NT2/D1 (cell line): Measurements from ENCODE around the gene SGIP1.

Source experiments
- DNase-seq: peaks from one replicate; pipeline ENCODE4 v3.0.0-alpha.2; 2011; ENCODE audit warnings: low read depth, low spot score
- H3K27me3 ChIP-seq: 2 replicates; pipeline ENCODE4 v1.6.0; 2011; ENCODE audit warnings: mild to moderate bottlenecking; ENCODE audit not compliant: insufficient read length, insufficient read depth
- H3K36me3 ChIP-seq: 2 replicates; pipeline ENCODE4 v1.6.1; 2011; ENCODE audit warnings: mild to moderate bottlenecking, low read length, mixed read lengths; ENCODE audit not compliant: insufficient read depth, insufficient read length
- H3K4me1 ChIP-seq: 2 replicates; pipeline ENCODE4 v1.5.1; 2011; ENCODE audit not compliant: insufficient read depth, insufficient read length
- H3K4me3 ChIP-seq: 2 replicates; pipeline ENCODE4 v1.5.1; 2011; ENCODE audit warnings: low read depth; ENCODE audit not compliant: insufficient read length
- H3K9ac ChIP-seq: 2 replicates; pipeline ENCODE4 v1.6.0; 2011; ENCODE audit warnings: low read depth; ENCODE audit not compliant: insufficient read length
- H3K9me3 ChIP-seq: 2 replicates; pipeline ENCODE4 v1.5.1; 2011; ENCODE audit warnings: mild to moderate bottlenecking, low read length; ENCODE audit not compliant: insufficient read depth
- SUZ12 ChIP-seq: IDR thresholded peaks from 2 replicates; pipeline ENCODE4 v1.6.1; 2011; ENCODE audit not compliant: insufficient read length, insufficient read depth; ENCODE audit errors: extremely low read depth
- YY1 ChIP-seq: IDR thresholded peaks from 2 replicates; pipeline ENCODE4 v1.6.1; 2011; ENCODE audit not compliant: insufficient read length, insufficient read depth
- ZNF274 ChIP-seq: IDR thresholded peaks from 2 replicates; pipeline ENCODE4 v1.6.1; 2011; ENCODE audit warnings: mild to moderate bottlenecking, low read depth, low read length

SGIP1 gene

GRCh38 chr1:66695116-66695515 is 161.2 kb downstream of the SGIP1 start:
- TF ChIP-seq ZNF274 (no peak), SUZ12 (no peak), YY1 (no peak)
- Histone ChIP-seq H3K27me3 (no peaks in the 10 kb centered on the region), H3K36me3 (no peaks in the 10 kb centered on the region), H3K4me3 (no peak overlapping the region), H3K9ac (no peak overlapping the region), H3K4me1 (no peaks in the 10 kb centered on the region), H3K9me3 (peaks cover 3% of the 10 kb centered on the region; the same call in 1 of the 2 replicates)
- no peak for DNase-seq

- Histone ChIP-seq H3K4me3 (no peak overlapping the region), H3K36me3 (no peaks in the 10 kb centered on the region), H3K9ac (no peak overlapping the region), H3K4me1 (no peaks in the 10 kb centered on the region), H3K9me3 (no peaks in the 10 kb centered on the region), H3K27me3 (no peaks in the 10 kb centered on the region)
- no peak for TF ChIP-seq SUZ12
- TF ChIP-seq ZNF274, result no peak
- no peak for TF ChIP-seq YY1
- DNase-seq, result no peak
Measured at GRCh38 chr1:66696771-66697170, 162.8 kb downstream of the SGIP1 start.

GRCh38 chr1:66699213-66699612 is 165.3 kb downstream of the SGIP1 start:
- Histone ChIP-seq H3K4me3 (no peak overlapping the region), H3K4me1 (no peaks in the 10 kb centered on the region), H3K36me3 (no peaks in the 10 kb centered on the region)

GRCh38 chr1:66704177-66704875 is 170.4 kb downstream of the SGIP1 start:
- Histone ChIP-seq H3K9ac (no peak overlapping the region), H3K36me3 (no peaks in the 10 kb centered on the region), H3K9me3 (no peaks in the 10 kb centered on the region), H3K27me3 (no peaks in the 10 kb centered on the region), H3K4me1 (no peaks in the 10 kb centered on the region), H3K4me3 (no peak overlapping the region)
- TF ChIP-seq SUZ12 (no peak), YY1 (no peak), ZNF274 (no peak)
- no peak for DNase-seq

More at GRCh38 chr1:66699213-66699612, 165.3 kb downstream of the SGIP1 start:
- H3K27me3 ChIP-seq, result no peaks in the 10 kb centered on the region
- TF ChIP-seq YY1, result no peak
- no peak for TF ChIP-seq ZNF274
- TF ChIP-seq SUZ12, result no peak
- DNase-seq, result no peak
- no peaks in the 10 kb centered on the region for H3K9me3 ChIP-seq
- H3K9ac ChIP-seq, result no peak overlapping the region

GRCh38 chr1:66705110-66705509 is 171.2 kb downstream of the SGIP1 start:
- Histone ChIP-seq H3K27me3 (no peaks in the 10 kb centered on the region), H3K9ac (no peak overlapping the region), H3K36me3 (no peaks in the 10 kb centered on the region), H3K9me3 (no peaks in the 10 kb centered on the region), H3K4me3 (no peak overlapping the region), H3K4me1 (no peaks in the 10 kb centered on the region)
- TF ChIP-seq YY1 (no peak), ZNF274 (no peak), SUZ12 (no peak)
- no peak for DNase-seq

GRCh38 chr1:66711420-66711819 is 177.5 kb downstream of the SGIP1 start:
- no peak for DNase-seq
- Histone ChIP-seq H3K36me3 (no peaks in the 10 kb centered on the region), H3K9ac (no peak overlapping the region), H3K4me1 (peaks cover 3% of the 10 kb centered on the region), H3K27me3 (no peaks in the 10 kb centered on the region), H3K9me3 (no peaks in the 10 kb centered on the region), H3K4me3 (no peak overlapping the region)
- no peak for TF ChIP-seq YY1
- TF ChIP-seq SUZ12, result no peak
- TF ChIP-seq ZNF274, result no peak

GRCh38 chr1:66712839-66713238 is 178.9 kb downstream of the SGIP1 start:
- Histone ChIP-seq H3K9ac (no peak overlapping the region), H3K9me3 (no peaks in the 10 kb centered on the region), H3K36me3 (no peaks in the 10 kb centered on the region), H3K4me3 (no peak overlapping the region), H3K27me3 (no peaks in the 10 kb centered on the region), H3K4me1 (peaks cover 3% of the 10 kb centered on the region)
- no peak for DNase-seq
- no peak for TF ChIP-seq YY1
- TF ChIP-seq SUZ12, result no peak
- no peak for TF ChIP-seq ZNF274
